GM21825 (cell line): ENCODE results near the gene MYO15A.
"Not testable (repeated sequence)": the region's sequence is repeated elsewhere in the genome, so short reads cannot be mapped to it uniquely, and the experiment has no call there.

Source experiments
- ATAC-seq: cut with Tn5 transposase; IDR thresholded peaks from one replicate; pipeline ENCODE4 v1.9.1; 2021; ENCODE audit warnings: mild to moderate bottlenecking, moderate library complexity; ENCODE audit not compliant: unreplicated experiment

Gene MYO15A

GRCh38 chr17:18208092-18208491 is 99.5 kb downstream of the MYO15A start:
- ATAC-seq: no peak

GRCh38 chr17:18213666-18214270 is 105.2 kb downstream of the MYO15A start:
- no peak for ATAC-seq

GRCh38 chr17:18216906-18217305 is 108.3 kb downstream of the MYO15A start:
- not testable (repeated sequence) for ATAC-seq

- ATAC-seq: no peak
Measured at GRCh38 chr17:18217412-18218015, 109.0 kb downstream of the MYO15A start.

GRCh38 chr17:18218756-18219415 is 110.3 kb downstream of the MYO15A start:
- ATAC-seq: no peak

- no peak for ATAC-seq
Measured at GRCh38 chr17:18224053-18224386, 115.5 kb downstream of the MYO15A start.

GRCh38 chr17:18224387-18225120 is 116.0 kb downstream of the MYO15A start:
- no peak for ATAC-seq

- ATAC-seq: peak; percentile 76
Measured at GRCh38 chr17:18225121-18225641, 116.6 kb downstream of the MYO15A start, which contains the start of gene LLGL1. Gene LLGL1 (plus strand): TSS chr17:18225635. CDS start chr17:18225683, 48 bp downstream.

GRCh38 chr17:18225642-18226283 is 117.2 kb downstream of the MYO15A start:
- ATAC-seq: peak; percentile 22

GRCh38 chr17:18226284-18226945 is 117.9 kb downstream of the MYO15A start:
- no peak for ATAC-seq

GRCh38 chr17:18227635-18228034 is 119.1 kb downstream of the MYO15A start:
- ATAC-seq: no peak

- ATAC-seq: no peak
Measured at GRCh38 chr17:18228176-18228682, 119.7 kb downstream of the MYO15A start.

- ATAC-seq: no peak
Measured at GRCh38 chr17:18229254-18229653, 120.7 kb downstream of the MYO15A start.
